ENCODE measurements around the gene FGF22.

The FGF22 gene

DNA sequence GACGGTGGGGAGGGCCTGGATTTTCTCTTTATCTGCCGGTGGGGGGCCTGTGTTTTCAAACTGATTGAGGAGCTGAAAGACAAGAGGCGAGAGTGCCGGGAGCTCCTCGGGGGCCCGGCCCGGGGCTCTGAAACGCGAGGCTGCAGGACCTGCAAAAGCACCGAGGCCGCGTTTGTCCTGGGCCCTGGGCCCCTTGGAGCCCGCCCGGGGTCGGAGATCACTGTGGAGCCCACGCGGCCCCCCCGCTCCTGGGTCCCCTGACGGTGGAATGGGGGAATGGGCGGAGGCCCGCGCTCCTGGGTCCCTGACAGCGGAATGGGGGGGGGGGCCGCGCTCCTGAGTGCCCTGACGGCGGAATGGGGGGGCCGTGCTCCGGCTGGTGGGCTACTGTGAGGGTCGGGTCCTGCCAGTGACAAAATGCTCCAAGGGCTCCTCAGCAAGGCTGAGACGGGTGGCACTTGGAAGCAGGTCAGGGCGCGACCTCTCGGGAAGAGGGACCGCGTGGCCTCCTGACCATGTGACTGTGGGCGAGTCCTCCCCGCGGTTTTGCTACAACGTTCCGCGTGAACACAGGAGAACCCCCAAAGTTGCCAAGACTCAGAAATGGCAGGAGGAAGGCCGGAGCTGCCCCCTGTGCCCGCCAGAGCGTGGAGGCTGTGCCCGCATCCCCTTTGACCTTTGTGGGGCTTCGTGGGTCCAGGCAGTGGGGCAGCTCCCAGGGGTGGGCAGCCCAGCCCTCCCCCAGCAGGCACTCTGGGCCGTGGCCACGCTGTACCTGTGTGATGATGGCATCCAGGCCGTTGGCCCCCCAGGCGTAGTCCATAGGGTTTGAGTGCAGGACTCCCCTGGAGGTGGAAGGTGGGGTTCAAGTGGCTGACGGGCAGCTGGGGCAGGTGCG lies 9.5 kb downstream of the FGF22 start:
- no peak for TF ChIP-seq CTCF (IDR thresholded peaks at IDR 0.05; ENCODE audit: low read depth, low read length, missing control alignments)
- H3K4me3 ChIP-seq (ENCODE audit: low read depth, low read length) = no peak overlapping the region
- DNase-seq (ENCODE audit: low read depth) = no peak
- in situ Hi-C loops (cut with HindIII; ENCODE audit: low sequenced_read_pairs) = no loop called here

- in situ Hi-C loops (cut with HindIII; ENCODE audit: low sequenced_read_pairs) = no loop called here
Measured at GRCh38 chr19:650121-650520, 10.4 kb downstream of the FGF22 start.

DNA sequence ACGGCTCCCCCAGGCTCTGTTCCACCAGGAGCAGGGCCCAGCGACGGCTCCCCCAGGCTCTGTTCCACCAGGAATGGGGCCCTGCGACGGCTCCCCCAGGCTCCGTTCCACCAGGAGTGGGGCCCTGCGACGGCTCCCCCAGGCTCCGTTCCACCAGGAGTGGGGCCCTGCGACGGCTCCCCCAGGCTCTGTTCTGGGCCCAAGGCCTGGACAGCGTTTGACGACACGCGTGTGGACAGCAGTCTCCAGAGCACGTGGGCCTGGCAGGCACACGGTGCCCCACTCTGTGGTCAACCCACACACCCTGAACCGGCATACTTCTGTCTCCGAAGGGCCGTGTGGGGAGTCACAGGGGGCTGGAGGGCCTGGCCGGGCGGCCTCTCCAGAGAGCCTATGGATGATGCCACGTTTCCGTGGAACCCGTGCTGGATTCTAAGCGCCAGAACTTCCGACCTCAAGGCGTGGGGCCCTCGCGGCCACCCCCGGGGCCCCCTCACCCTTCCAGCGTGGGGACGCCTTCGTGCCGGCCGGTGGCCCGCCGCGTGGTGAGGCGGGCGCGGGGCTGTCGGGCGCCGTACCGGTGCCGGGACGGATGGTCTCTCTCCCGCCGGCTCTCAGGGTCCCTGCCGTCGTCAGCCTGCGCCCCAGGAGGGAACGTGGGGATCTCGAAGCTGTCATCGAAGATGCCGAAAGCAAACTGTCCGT lies 11.6 kb downstream of the FGF22 start:
- no peak for DNase-seq (ENCODE audit: low read depth)
- TF ChIP-seq CTCF (IDR thresholded peaks at IDR 0.05; ENCODE audit: low read depth, low read length, missing control alignments) = no peak
- in situ Hi-C loops (cut with HindIII; ENCODE audit: low sequenced_read_pairs) = no loop called here
- no peak overlapping the region for H3K4me3 ChIP-seq (ENCODE audit: low read depth, low read length)

More at GRCh38 chr19:650121-650520, 10.4 kb downstream of the FGF22 start:
- no peak overlapping the region for H3K4me3 ChIP-seq (ENCODE audit: low read depth, low read length)
- TF ChIP-seq CTCF (IDR thresholded peaks at IDR 0.05; ENCODE audit: low read depth, low read length, missing control alignments) = no peak
- no peak for DNase-seq (ENCODE audit: low read depth)

DNA sequence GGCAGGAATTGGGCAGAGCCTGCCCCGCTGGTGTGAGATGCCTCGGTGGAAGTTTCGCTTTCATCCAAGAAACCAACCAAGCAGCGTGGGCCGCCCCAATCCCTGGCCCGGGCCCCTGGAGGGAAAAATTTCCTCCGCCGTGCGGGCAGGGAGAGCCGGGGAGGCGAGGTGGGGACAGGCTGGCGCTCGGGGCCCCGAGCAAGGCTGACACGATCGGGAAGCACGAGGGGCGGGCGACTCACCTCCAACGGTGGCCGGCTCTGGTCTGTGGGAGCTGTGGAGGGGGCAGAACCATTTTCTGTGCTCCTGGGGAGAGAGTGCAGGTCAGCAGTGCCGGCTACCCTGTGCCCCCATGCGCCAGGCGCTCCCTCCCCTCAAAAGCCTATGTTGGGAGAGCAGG lies 12.3 kb downstream of the FGF22 start:
- DNase-seq (ENCODE audit: low read depth) = no peak
- no peak for TF ChIP-seq CTCF (IDR thresholded peaks at IDR 0.05; ENCODE audit: low read depth, low read length, missing control alignments)
- in situ Hi-C loops (cut with HindIII; ENCODE audit: low sequenced_read_pairs) = no loop called here
- no peak overlapping the region for H3K4me3 ChIP-seq (ENCODE audit: low read depth, low read length)

- no peak for DNase-seq (ENCODE audit: low read depth)
- TF ChIP-seq CTCF (IDR thresholded peaks at IDR 0.05; ENCODE audit: low read depth, low read length, missing control alignments) = no peak
- no peak overlapping the region for H3K4me3 ChIP-seq (ENCODE audit: low read depth, low read length)
- in situ Hi-C loops (cut with HindIII; ENCODE audit: low sequenced_read_pairs) = no loop called here
Measured at GRCh38 chr19:652467-653389, 13.0 kb downstream of the FGF22 start.

DNA sequence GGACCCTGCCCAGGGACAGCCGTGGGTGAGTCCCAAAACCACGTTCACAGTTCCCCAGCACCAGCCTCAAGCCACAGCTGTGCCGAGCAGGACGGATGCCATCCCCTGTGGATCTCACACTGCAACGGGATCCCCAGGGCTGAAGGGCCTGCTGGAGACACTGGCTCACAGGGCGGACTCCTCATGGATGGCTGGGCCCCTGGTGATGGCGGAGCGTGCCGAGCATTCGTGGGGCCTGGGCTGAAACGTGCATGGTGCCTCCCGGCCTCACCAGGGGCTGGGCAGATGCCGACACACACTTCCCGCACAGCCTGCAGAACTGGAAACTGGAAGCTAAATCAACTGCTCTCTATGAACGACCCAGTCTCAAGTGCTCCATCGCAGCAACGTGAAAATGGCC lies 13.7 kb downstream of the FGF22 start:
- no peak overlapping the region for H3K4me3 ChIP-seq (ENCODE audit: low read depth, low read length)
- no peak for DNase-seq (ENCODE audit: low read depth)
- no peak for TF ChIP-seq CTCF (IDR thresholded peaks at IDR 0.05; ENCODE audit: low read depth, low read length, missing control alignments)
- in situ Hi-C loops (cut with HindIII; ENCODE audit: low sequenced_read_pairs) = no loop called here
